K562 (cell line): Measurements from ENCODE around the gene XRCC5. TPM values are rescaled to one million over a fixed set of nuclear protein-coding genes. Genes with fewer than 3 reads are reported as not detected.

Experiments used
- GATAD2B ChIP-seq: fragments of 450-650 bp; IDR thresholded peaks from 2 replicates; pipeline ENCODE4 v1.6.1; 2017; ENCODE audit warnings: mild to moderate bottlenecking, borderline replicate concordance
- KAT8 ChIP-seq: fragments of 450-650 bp; IDR thresholded peaks from 2 replicates; pipeline ENCODE4 v1.6.1; 2016; ENCODE audit warnings: low read depth, mild to moderate bottlenecking
- MNT ChIP-seq, 2 experiments: fragments of 450-650 bp; conservative IDR thresholded peaks; 2 replicates each; pipeline ENCODE4 v1.6.1; 2017; ENCODE audit warnings: mild to moderate bottlenecking in 2 of 2, moderate library complexity in 2 of 2
- NONO ChIP-seq, 2 experiments: fragments of 200-400 bp in 1 of 2; fragments of 450-650 bp in 1 of 2; formaldehyde crosslinking in 1 of 2; IDR thresholded peaks; 2 replicates each; pipeline ENCODE4 v1.6.1; 2017; ENCODE audit warnings: low read depth in 2 of 2, mild to moderate bottlenecking in 2 of 2, moderate library complexity in 2 of 2, low read length in 1 of 2
- ZFX ChIP-seq: sonication (generic); formaldehyde crosslinking; IDR thresholded peaks from 2 replicates; pipeline ENCODE4 v1.8.0; 2022; ENCODE audit warnings: mild to moderate bottlenecking, missing genetic modification reagents, moderate library complexity
- polyA plus RNA-seq, 8 experiments: library from polyadenylated mRNA; depleted of rRNA in 4 of 8; stranded (reverse) in 5 of 8; unstranded in 3 of 8; fragments of >200 nt; fragmentation: Nextera tagmentation in 2 of 8; fragmentation: Illumina TruSeq in 1 of 8; extraction: Ambion mirVana in 2 of 8; extraction: Trizol in 1 of 8; gene quantifications; 2 replicates each; pipeline versions ENCODE4 v1.2.1 to v1.2.3, GENCODE V29; 2011 to 2014; ENCODE audit warnings: inconsistent platforms in 1 of 8, missing spikeins in 1 of 8
- total RNA-seq, 7 experiments: library from RNA; depleted of rRNA in 6 of 7; stranded (reverse); fragments of >200 nt in 6 of 7; fragmentation: Illumina TruSeq in 2 of 7; extraction: Trizol in 2 of 7; gene quantifications; 2 replicates each; pipeline versions ENCODE4 v1.2.1 to v1.2.3, GENCODE V29; 2011 to 2021; ENCODE audit warnings: low replicate concordance in 1 of 7
- TF ChIP-seq, protein P1 (sequence below): sonication (generic); formaldehyde crosslinking; IDR thresholded peaks from 2 replicates; pipeline ENCODE4 v1.8.1; 2022; ENCODE audit warnings: missing genetic modification reagents
- TF ChIP-seq, protein P2 (sequence below): fragments of 450-650 bp; formaldehyde crosslinking; IDR thresholded peaks from 2 replicates; pipeline ENCODE4 v1.4.0; 2020; ENCODE audit warnings: mild to moderate bottlenecking, moderate library complexity
- TF ChIP-seq, protein P3 (sequence below): sonication (generic); formaldehyde crosslinking; IDR thresholded peaks from 2 replicates; pipeline ENCODE4 v1.8.0; 2022; ENCODE audit warnings: missing genetic modification reagents, mild to moderate bottlenecking, borderline replicate concordance
- TF ChIP-seq, protein P4 (sequence below): fragments of 250-450 bp; sonication (Bioruptor Pico); IDR thresholded peaks from 2 replicates; pipeline ENCODE4 v1.5.1; 2021; ENCODE audit warnings: mild to moderate bottlenecking
- TF ChIP-seq, protein P5 (sequence below), 3 experiments: fragments of 200-800 bp in 1 of 3; fragments of 250-450 bp in 1 of 3; fragments of 450-650 bp in 1 of 3; sonication (Bioruptor Pico) in 1 of 3; sonication (Bioruptor generic) in 1 of 3; formaldehyde crosslinking in 1 of 3; IDR thresholded peaks; 2 replicates each; pipeline versions ENCODE4 v1.6.1 to v1.8.0; 2016 to 2022; ENCODE audit warnings: mild to moderate bottlenecking in 2 of 3, missing genetic modification characterization in 2 of 3, missing compliant biosample characterization in 1 of 3, moderate library complexity in 1 of 3

The XRCC5 gene
- total and polyA plus RNA-seq, 9 of the 15 experiments (the other 6 are each of a cell fraction or from before 2014, with no cell fraction given): 168 to 551 (median 297) TPM

DNA sequence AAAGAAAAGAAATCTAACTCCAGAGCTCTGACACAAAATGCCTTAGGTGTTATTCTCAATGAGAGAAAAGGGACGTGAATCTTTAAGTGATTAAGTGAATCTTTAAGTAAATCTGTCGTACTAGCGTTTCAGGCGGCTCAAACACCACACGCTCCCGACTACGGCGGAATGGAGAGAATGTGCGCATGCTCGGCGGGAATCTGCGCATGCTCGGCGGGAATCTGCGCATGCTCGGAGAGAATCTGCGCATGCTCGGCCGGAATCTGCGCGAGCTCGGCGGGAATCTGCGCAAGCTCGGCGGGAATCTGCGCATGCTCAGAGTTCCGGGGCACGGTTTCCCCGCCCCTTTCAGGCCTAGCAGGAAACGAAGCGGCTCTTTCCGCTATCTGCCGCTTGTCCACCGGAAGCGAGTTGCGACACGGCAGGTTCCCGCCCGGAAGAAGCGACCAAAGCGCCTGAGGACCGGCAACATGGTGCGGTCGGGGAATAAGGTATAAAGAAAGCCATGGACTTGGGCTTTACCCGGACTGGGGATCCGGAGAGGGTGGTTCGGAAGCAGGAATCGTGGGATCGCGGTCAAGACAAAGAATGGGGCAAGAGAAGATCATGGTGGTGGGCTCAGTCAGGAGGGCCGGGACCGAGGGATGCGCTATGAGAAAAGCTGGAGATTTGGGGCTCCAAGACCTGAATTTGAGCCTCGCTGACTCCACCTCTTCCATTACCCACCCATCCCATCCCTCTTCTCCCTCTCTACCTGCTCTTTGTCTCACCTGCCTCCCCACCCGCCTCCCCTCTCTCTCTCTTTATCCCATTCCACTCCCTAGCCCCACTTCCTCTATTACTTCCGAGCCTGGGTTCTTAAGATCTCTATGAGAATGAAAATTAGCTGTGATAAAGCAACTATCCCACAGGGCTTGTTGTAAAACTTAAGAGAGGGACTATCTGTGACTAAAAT, at the start of gene XRCC5 (continued):
- TF ChIP-seq, protein P1, sequence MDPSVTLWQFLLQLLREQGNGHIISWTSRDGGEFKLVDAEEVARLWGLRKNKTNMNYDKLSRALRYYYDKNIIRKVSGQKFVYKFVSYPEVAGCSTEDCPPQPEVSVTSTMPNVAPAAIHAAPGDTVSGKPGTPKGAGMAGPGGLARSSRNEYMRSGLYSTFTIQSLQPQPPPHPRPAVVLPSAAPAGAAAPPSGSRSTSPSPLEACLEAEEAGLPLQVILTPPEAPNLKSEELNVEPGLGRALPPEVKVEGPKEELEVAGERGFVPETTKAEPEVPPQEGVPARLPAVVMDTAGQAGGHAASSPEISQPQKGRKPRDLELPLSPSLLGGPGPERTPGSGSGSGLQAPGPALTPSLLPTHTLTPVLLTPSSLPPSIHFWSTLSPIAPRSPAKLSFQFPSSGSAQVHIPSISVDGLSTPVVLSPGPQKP (CRISPR knock-in tag): no peak
- TF ChIP-seq, protein P2, sequence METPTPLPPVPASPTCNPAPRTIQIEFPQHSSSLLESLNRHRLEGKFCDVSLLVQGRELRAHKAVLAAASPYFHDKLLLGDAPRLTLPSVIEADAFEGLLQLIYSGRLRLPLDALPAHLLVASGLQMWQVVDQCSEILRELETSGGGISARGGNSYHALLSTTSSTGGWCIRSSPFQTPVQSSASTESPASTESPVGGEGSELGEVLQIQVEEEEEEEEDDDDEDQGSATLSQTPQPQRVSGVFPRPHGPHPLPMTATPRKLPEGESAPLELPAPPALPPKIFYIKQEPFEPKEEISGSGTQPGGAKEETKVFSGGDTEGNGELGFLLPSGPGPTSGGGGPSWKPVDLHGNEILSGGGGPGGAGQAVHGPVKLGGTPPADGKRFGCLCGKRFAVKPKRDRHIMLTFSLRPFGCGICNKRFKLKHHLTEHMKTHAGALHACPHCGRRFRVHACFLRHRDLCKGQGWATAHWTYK (CRISPR knock-in tag): no peak
- TF ChIP-seq KAT8 (no peak), ZFX (peak; percentile 98), NONO (IDR thresholded peaks at IDR 0.05; ENCODE audit: low read depth in 2 of 2, low read length in 1 of 2) (no peak), MNT (conservative IDR thresholded peaks at IDR 0.05) (peak; percentile 45 to 63; a peak in 3 of 4 replicates), GATAD2B (no peak)
- TF ChIP-seq, protein P3, sequence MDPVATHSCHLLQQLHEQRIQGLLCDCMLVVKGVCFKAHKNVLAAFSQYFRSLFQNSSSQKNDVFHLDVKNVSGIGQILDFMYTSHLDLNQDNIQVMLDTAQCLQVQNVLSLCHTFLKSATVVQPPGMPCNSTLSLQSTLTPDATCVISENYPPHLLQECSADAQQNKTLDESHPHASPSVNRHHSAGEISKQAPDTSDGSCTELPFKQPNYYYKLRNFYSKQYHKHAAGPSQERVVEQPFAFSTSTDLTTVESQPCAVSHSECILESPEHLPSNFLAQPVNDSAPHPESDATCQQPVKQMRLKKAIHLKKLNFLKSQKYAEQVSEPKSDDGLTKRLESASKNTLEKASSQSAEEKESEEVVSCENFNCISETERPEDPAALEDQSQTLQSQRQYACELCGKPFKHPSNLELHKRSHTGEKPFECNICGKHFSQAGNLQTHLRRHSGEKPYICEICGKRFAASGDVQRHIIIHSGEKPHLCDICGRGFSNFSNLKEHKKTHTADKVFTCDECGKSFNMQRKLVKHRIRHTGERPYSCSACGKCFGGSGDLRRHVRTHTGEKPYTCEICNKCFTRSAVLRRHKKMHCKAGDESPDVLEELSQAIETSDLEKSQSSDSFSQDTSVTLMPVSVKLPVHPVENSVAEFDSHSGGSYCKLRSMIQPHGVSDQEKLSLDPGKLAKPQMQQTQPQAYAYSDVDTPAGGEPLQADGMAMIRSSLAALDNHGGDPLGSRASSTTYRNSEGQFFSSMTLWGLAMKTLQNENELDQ (CRISPR knock-in tag): no peak
- TF ChIP-seq, protein P4, sequence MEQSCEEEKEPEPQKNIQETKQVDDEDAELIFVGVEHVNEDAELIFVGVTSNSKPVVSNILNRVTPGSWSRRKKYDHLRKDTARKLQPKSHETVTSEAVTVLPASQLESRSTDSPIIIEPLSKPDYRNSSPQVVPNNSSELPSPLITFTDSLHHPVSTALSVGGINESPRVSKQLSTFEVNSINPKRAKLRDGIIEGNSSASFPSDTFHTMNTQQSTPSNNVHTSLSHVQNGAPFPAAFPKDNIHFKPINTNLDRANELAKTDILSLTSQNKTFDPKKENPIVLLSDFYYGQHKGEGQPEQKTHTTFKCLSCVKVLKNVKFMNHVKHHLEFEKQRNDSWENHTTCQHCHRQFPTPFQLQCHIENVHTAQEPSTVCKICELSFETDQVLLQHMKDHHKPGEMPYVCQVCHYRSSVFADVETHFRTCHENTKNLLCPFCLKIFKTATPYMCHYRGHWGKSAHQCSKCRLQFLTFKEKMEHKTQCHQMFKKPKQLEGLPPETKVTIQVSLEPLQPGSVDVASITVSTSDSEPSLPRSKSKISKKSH (CRISPR knock-in tag): no peak
- TF ChIP-seq, protein P5, sequence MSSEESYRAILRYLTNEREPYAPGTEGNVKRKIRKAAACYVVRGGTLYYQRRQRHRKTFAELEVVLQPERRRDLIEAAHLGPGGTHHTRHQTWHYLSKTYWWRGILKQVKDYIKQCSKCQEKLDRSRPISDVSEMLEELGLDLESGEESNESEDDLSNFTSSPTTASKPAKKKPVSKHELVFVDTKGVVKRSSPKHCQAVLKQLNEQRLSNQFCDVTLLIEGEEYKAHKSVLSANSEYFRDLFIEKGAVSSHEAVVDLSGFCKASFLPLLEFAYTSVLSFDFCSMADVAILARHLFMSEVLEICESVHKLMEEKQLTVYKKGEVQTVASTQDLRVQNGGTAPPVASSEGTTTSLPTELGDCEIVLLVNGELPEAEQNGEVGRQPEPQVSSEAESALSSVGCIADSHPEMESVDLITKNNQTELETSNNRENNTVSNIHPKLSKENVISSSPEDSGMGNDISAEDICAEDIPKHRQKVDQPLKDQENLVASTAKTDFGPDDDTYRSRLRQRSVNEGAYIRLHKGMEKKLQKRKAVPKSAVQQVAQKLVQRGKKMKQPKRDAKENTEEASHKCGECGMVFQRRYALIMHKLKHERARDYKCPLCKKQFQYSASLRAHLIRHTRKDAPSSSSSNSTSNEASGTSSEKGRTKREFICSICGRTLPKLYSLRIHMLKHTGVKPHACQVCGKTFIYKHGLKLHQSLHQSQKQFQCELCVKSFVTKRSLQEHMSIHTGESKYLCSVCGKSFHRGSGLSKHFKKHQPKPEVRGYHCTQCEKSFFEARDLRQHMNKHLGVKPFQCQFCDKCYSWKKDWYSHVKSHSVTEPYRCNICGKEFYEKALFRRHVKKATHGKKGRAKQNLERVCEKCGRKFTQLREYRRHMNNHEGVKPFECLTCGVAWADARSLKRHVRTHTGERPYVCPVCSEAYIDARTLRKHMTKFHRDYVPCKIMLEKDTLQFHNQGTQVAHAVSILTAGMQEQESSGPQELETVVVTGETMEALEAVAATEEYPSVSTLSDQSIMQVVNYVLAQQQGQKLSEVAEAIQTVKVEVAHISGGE (CRISPR knock-in tag; IDR thresholded peaks at IDR 0.05): peak; percentile 72 to 95 (median 86); a peak in 5 of 6 replicates
